ENCODE data around the gene ANGPT4. TPM values are rescaled to one million over a fixed set of nuclear protein-coding genes. Genes with fewer than 3 reads are reported as not detected.
"Not testable (repeated sequence)": the region's sequence is repeated elsewhere in the genome, so short reads cannot be mapped to it uniquely, and the experiment has no call there.

The ANGPT4 gene
- total RNA-seq, 4 donors from 2014 or later, result 0.14 TPM; not detected in 3

DNA sequence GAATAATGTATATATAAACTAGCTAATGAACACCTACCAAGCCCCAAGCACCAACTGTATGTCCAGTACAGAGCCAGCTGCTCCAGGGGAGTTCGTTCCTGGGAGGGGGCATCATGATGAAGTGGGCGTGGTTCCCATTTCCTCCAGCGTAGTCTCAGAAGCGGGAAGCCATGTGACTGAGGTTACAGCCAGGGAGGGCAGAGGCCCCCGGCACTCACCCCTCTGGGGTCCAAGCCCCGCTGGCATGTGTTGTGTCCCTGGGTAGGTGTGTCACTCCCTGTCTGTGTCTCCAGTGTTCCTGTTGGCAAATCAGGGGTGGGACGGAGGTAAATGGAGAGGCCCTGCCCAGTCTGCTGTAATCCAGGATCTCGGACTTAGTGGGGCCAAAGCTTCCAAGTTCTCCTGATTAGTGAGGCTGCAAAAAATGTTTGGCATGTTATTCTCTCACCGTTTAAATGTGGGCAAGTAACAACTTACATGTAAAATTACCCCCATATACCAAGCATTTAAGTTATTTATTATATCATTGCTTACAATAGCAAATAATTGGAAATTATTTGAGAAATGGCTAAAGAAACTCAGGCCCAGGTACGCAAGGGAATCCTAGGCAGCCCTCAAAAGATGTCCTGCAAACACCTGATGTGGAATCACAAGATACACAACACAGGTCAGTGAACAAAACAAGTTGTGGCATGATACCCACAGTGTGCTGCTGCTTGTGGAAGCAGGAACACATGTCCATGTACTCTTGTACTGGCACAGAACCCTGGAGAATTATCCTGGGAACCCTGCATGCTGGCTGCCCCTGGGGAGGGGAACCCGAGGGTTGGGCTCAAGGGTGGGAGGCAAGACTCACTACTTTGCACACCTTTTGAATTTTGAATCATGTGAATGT is 60.4 kb downstream of the ANGPT4 start:
- Histone ChIP-seq H3K36me3 (no peaks in the 10 kb centered on the region), H3K4me3 (no peak overlapping the region), H3K27me3 (no peaks in the 10 kb centered on the region), H3K27ac (no peak overlapping the region), H3K9me3 (no peaks in the 10 kb centered on the region), H3K4me1 (no peaks in the 10 kb centered on the region)
- no peak for TF ChIP-seq EP300 (IDR thresholded peaks at IDR 0.05; ENCODE audit: low read depth)
- intact Hi-C loops (cut with DNase I; ENCODE audit: low total_unique reads) (no loop called here), in situ Hi-C loops (cut with MboI; ENCODE audit: low pct_ligation_motif_present in 1 of 4, low pct_unique_long_range_greater_than_20kb in 1 of 4, low sequenced_read_pairs in 3 of 4) (no loop called here)
- 66 to 74% methylated on average over 3 to 11 of the region's 11 CpGs for WGBS, 2 donors (ENCODE audit: low coverage in 1 of 2)
- DNase-seq, result no peak

DNA sequence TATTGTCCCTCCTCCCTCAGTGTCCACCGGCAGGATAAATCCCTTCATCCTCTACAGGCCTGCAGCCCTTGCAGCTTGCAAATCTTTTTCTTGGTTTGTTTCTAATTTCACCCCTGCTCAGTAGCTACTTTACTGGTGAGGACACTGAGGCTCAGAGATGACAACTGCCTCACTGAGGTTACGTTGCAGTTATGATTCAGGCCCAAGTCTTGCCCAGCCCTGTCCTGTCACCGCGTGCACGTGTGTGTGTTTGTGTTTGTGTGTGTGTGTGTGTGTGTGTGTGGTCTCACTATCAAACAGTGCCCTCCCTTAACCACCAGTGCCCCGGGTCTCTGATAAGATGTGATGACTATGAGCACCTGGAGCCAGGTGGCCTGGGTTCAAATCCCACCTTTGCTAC is 61.5 kb downstream of the ANGPT4 start:
- 60 to 74% methylated on average over 1 to 6 of the region's 6 CpGs for whole genome bisulfite sequencing, 2 donors (ENCODE audit: low coverage in 1 of 2)
- TF ChIP-seq POLR2A (IDR thresholded peaks at IDR 0.05), result no peak
- Histone ChIP-seq H3K27ac (no peak overlapping the region), H3K36me3 (no peaks in the 10 kb centered on the region), H3K4me1 (no peaks in the 10 kb centered on the region), H3K4me3 (no peak overlapping the region), H3K9me3 (no peaks in the 10 kb centered on the region), H3K27me3 (no peaks in the 10 kb centered on the region)
- DNase-seq, result no peak
- in situ Hi-C loops (cut with MboI; ENCODE audit: low pct_ligation_motif_present in 1 of 4, low pct_unique_long_range_greater_than_20kb in 1 of 4, low sequenced_read_pairs in 3 of 4), result no loop called here
- intact Hi-C loops (cut with DNase I; ENCODE audit: low total_unique reads), result no loop called here

DNA sequence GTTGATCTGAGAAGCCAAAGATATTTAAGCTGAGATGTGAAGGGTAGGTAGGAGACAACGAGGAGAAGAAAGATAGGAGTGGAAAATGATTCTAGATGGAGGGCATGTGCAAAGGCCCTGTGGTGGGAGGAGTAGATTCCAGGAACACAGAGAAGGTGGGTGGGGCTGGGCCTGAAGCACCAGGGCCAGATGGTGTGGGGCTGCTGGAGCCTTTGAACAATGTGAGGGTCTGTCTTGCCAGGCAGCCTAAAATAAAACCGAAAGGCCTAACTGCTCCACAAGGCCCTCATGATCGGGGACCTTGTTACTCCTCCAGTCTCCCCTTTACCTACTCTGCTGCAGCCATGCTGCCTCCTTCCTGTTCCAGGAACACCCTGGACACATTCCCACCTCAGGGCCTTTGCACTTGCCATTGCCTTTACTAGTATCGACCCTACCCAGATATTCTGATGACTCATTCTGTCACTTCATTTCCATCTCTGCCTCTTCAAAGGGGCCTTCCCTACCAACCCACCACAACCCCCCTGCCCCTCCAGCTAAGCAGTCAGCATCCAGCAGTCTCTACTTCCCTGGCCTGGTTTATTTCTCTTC is 62.6 kb downstream of the ANGPT4 start:
- in situ Hi-C loops (cut with MboI; ENCODE audit: low pct_ligation_motif_present in 1 of 4, low pct_unique_long_range_greater_than_20kb in 1 of 4, low sequenced_read_pairs in 3 of 4), result no loop called here
- Histone ChIP-seq H3K27ac (no peak overlapping the region), H3K9me3 (no peaks in the 10 kb centered on the region), H3K36me3 (no peaks in the 10 kb centered on the region), H3K4me1 (no peaks in the 10 kb centered on the region), H3K27me3 (no peaks in the 10 kb centered on the region), H3K4me3 (no peak overlapping the region)
- DNase-seq, result no peak
- intact Hi-C loops (cut with DNase I; ENCODE audit: low total_unique reads), result no loop called here
- 74 to 91% methylated on average over 2 to 4 of the region's 4 CpGs for WGBS, 2 donors (ENCODE audit: low coverage in 1 of 2)
- TF ChIP-seq POLR2AphosphoS5 (IDR thresholded peaks at IDR 0.05) (no peak), EP300 (IDR thresholded peaks at IDR 0.05; ENCODE audit: low read depth) (no peak)
- TF ChIP-seq, protein P1, sequence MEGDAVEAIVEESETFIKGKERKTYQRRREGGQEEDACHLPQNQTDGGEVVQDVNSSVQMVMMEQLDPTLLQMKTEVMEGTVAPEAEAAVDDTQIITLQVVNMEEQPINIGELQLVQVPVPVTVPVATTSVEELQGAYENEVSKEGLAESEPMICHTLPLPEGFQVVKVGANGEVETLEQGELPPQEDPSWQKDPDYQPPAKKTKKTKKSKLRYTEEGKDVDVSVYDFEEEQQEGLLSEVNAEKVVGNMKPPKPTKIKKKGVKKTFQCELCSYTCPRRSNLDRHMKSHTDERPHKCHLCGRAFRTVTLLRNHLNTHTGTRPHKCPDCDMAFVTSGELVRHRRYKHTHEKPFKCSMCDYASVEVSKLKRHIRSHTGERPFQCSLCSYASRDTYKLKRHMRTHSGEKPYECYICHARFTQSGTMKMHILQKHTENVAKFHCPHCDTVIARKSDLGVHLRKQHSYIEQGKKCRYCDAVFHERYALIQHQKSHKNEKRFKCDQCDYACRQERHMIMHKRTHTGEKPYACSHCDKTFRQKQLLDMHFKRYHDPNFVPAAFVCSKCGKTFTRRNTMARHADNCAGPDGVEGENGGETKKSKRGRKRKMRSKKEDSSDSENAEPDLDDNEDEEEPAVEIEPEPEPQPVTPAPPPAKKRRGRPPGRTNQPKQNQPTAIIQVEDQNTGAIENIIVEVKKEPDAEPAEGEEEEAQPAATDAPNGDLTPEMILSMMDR (IDR thresholded peaks at IDR 0.05), result no peak

DNA sequence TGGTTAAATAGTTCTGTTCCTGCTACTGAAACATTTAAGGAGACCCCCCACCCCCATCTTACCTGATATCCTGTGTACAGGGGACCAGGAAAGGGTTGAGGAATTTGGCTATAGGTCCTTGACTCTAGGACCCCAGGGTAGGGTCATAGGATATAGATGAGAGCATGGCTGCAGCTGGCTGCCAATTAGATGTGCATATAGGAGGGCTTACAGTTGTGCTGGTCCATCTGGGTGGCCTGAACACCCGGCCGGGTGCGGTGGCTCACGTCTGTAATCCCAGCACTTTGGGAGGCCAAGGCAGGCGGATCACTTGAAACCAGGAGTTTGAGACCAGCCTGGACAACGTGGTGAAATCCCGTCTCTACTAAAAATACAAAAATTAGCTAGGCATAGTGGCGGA is 67.4 kb downstream of the ANGPT4 start:
- in situ Hi-C loops (cut with MboI; ENCODE audit: low pct_ligation_motif_present in 1 of 4, low pct_unique_long_range_greater_than_20kb in 1 of 4, low sequenced_read_pairs in 3 of 4), result loop anchor here in 1 of 4 donors (25.0 kb wide), 1 partner anchor 264 kb away; the partner anchor contains the start of gene PSMF1
- H3K27me3 ChIP-seq; H3K9me3 ChIP-seq; H3K27ac ChIP-seq; H3K4me3 ChIP-seq; intact Hi-C loops (cut with DNase I; ENCODE audit: low total_unique reads); H3K36me3 ChIP-seq; DNase-seq: not testable (repeated sequence)
- H3K4me1 ChIP-seq, result peaks cover 9 to 21% (median 13%) of the 10 kb centered on the region in 4 donors
- WGBS, 2 donors (ENCODE audit: low coverage in 1 of 2), result 93 to 100% methylated on average over 2 to 8 of the region's 8 CpGs

DNA sequence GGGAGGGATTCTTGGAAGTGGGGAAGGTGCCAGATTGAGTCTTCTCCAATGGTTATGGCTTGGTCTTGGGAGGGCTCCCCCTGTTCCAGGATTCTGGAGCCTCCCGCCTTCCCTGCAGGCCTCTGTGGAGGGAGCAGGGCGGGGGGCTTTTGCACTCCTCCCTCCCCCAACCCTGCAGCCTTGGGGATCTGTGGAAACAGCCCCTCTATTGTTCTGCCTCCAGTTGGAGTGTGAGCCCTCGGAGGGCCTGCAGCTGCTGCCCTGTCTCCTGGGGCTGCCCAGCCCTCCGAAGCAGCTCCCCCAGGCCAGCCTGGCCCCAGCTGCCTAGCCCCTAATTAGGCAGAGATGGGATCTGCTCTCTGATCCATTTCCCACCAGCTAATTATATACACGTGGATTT is 67.9 kb downstream of the ANGPT4 start:
- H3K9me3 ChIP-seq, result no peaks in the 10 kb centered on the region
- DNase-seq, result no peak
- H3K4me1 ChIP-seq, result peaks cover 9 to 24% (median 15%) of the 10 kb centered on the region in 4 donors
- TF ChIP-seq EP300 (IDR thresholded peaks at IDR 0.05; ENCODE audit: low read depth), result no peak
- TF ChIP-seq, protein P1 (IDR thresholded peaks at IDR 0.05), result no peak
- H3K36me3 ChIP-seq, result no peaks in the 10 kb centered on the region
- no peaks in the 10 kb centered on the region for H3K27me3 ChIP-seq
- H3K4me3 ChIP-seq, result no peak overlapping the region
- WGBS, 2 donors (ENCODE audit: low coverage in 1 of 2), result 100% methylated on average over 3 of the region's 5 CpGs; no CpG with 5 or more reads in 1 of the 2 donors
- intact Hi-C loops (cut with DNase I; ENCODE audit: low total_unique reads), result no loop called here
- H3K27ac ChIP-seq, result no peak overlapping the region
- in situ Hi-C loops (cut with MboI; ENCODE audit: low pct_ligation_motif_present in 1 of 4, low pct_unique_long_range_greater_than_20kb in 1 of 4, low sequenced_read_pairs in 3 of 4), result loop anchor here in 1 of 4 donors (25.0 kb wide), 1 partner anchor 264 kb away; the partner anchor contains the start of gene PSMF1

All from transverse colon (tissue), 4 donors.